HG03460 (cell line): ENCODE measurements around the gene SHANK3.

ENCODE experiments used
- ATAC-seq: cut with Tn5 transposase; IDR thresholded peaks from one replicate; pipeline ENCODE4 v1.9.1; 2021; ENCODE audit not compliant: unreplicated experiment

Gene SHANK3

DNA sequence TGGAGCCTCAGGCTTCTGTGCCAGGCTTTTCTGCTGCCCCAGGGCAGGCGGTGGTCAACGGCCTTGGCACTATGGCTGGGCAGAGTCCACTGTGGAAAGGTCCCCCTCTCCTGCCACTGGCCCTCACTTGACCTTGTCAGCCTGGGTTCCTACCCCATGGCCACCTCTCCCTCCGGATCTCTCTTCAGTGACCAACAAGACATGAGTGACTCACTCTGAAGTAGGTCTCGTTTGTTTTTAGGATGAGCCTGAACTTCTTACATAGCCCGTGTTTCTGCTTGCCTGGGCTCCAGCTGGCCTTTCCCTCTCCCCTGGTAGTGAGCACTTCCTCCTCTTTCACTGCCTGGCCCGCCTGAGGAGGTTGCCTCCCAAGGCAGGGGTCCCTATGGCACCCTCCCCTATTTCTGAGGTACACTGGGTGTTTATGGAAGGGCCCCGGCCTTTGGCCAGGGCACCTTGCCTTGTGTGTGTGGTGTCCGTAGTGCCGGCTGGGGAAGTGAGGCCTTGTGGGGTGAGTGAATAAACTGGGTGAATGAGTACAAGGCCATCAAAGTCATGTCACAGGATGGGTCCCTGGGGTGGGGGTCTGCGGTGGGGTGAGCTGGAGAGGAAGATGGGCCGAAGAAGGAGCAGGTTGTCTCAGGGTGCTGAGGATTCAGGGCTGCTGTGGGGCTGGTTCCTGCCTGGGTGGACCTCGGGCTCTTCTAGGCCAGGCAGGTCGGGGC, 5.0 kb downstream of the SHANK3 start:
- no peak for ATAC-seq

- no peak for ATAC-seq
Observed at GRCh38 chr22:50678218-50678650, 5.6 kb downstream of the SHANK3 start.

- no peak for ATAC-seq
Observed at GRCh38 chr22:50678651-50679521, 6.3 kb downstream of the SHANK3 start.

DNA sequence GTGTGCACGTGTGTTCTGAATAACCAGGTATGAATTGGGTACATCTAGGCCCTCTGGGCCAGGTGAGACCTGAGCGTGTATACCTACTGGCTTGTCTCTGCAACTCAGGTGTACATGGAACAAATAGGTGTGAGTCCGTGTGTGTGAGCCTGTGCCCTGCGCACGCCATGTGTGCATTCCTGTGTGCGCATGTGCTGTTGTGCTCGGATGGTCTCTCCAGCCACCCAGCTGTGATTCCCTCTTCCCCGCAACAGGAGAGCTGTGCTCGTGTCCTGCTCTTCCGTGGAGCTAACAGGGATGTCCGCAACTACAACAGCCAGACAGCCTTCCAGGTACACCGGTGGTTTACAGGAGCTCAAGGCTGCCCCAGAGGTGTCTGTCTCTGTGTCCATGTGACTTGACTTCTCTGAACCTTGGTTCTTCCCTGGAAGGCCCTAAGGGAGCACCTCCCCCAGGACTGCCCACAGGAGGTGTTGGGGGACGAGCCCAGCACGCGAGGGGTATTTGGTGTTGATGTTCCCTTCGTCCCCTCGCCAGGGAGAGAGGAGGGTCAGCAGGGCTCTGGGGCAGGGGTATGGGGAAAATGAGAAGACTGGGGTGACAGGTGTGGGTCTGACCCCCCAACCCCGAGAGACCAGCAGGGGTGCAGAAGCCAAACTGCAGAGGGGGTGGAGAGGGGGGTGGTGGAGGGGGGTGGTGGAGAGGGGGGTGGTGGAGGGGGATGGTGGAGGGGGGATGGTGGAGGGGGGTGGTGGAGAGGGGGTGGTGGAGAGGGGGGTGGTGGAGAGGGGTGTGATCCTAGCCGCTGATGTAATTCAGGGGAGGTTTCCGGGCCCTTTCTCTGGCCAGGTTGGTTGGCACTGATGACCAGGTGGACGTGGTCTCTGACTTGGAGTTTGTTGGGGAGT, 10.7 kb downstream of the SHANK3 start:
- ATAC-seq = no peak

DNA sequence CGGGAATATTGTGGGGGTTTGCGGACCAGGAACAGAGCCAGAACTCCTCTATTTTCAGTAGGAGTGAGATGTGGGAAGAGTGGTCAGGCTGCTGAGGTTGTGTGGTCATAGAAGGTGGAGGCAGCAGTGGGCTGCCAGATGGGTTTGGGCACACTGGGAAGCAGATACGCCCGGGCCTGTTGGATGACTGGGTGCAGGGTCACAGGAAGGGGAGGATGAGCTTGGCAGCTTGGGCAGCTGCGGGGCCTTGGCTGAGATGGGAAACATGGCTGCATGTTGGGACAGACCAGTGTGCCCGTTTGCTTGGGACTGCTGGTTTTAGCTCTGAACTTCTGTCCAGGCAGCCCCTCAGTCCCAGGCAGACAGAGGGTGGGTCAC, 11.4 kb downstream of the SHANK3 start:
- no peak for ATAC-seq

DNA sequence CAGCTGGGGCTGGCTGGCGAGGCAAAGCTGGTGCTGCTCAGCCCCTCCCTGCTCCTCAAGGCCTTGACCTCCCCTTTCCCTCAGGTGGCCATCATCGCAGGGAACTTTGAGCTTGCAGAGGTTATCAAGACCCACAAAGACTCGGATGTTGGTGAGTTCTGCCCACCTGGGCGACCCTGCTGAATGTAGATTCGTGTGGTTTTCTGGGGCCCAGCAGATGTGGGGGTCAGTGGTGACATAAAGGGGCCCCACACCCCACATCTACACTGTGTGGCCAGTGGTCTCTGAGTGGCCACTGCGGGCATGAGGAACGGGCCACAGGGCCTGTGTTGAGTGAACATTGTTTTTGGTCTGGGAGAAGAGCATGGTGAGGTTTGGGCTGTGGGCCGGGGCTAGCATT, 11.9 kb downstream of the SHANK3 start:
- ATAC-seq = no peak

DNA sequence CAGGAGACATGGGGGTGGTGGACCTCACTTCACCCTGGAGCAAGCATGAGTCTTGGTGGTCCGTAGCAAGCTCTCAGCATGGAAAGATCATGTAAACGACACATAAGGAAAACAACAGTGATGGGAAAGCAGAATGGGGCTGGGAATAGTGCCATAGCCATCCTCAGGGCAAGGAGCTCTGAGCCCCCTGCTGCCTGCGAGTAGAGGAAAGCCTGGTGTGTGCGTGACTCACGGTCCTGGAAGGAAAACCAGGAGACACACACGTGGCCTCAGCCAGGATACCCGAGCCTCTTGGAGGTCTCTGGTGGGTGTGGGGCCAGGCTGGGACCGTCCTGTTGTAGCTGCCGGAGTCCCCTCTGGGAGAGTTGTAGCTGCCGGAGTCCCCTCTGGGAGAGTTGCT, 12.4 kb downstream of the SHANK3 start:
- no peak for ATAC-seq

GRCh38 chr22:50686794-50687193, 14.2 kb downstream of the SHANK3 start:
- no peak for ATAC-seq

DNA sequence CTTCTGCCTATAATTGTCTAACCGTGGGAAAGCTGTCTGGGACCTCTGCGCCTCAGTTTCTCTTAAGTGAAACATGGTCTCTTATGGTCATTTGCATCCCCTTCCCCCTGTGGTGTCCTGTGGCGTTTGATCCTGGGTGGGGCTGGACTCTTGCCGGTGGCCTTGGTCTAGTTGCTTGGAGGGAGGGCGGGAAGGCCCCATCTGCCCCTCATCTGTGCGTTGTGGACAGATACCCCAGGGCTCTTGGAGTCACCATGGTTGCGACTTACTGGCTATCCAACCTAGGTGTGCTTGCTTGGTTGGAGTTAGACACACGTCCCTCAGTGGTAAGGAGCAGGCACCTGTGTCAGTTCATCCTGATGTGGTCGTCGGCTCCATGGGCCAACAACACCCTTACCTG, 15.2 kb downstream of the SHANK3 start:
- no peak for ATAC-seq

DNA sequence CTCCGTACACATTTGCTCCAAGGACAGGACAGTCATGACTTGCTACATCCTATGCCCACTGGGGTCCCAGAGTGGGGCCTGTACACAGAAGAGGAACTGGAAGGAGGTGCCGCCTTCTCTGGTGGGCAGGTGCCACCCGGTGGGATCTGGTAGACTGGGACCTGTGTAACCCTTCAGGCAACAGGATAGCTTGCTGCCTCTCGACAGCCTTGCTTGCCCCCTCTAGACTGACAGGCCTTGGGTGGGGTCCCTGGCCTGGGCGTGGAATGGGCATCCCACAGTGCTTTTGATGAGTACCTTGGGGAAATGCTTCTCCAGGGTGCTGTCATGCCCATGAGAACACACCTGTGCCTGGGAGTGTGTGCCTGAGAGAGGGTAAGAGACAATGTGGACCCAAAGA, 15.8 kb downstream of the SHANK3 start:
- no peak for ATAC-seq

GRCh38 chr22:50691521-50691920, 18.9 kb downstream of the SHANK3 start:
- no peak for ATAC-seq

GRCh38 chr22:50693462-50693861, 20.8 kb downstream of the SHANK3 start:
- ATAC-seq = no peak

- no peak for ATAC-seq
Observed at GRCh38 chr22:50694099-50694605, 21.5 kb downstream of the SHANK3 start.

GRCh38 chr22:50694766-50695420, 22.3 kb downstream of the SHANK3 start:
- no peak for ATAC-seq

DNA sequence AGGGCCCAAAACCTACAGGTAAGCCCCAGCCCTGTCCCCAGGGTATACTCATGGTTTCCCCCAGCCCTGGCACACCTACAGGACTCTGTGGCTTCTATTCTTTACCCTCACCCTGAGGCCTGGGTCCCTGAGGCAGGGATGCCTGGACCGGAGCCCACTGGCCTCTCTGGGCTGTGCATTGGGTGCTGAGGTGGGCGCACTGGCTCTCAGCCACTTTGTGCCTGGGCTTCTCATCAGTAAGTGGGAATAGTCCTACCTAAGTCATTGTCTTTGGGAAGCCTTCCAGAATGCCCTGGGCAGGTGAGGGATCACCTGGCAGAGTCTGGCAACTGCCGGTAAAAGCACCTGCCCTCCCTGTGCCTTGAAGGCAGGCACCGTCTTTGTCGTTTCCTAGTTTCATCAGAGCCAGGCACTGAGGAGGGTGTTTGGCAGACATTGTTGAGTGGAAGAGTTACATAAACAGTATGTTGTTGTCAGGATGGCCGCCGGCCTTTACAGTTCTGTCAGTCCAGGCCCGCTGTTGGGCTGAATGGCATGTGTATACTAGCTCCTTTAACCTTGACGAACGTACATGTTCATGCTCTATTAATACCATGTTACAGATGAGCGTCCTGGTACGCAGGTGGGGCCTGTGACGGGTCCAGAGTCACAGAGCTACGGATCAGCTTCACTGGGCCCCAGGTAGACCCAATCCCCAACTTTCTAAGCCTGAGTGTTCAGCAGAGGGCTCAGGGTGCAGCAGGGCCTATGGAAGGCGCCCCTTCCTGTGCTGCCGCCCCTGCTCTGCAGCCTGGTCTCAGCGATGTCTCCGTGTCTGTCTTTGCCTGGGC, 23.0 kb downstream of the SHANK3 start:
- ATAC-seq = no peak

GRCh38 chr22:50696251-50696798, 23.7 kb downstream of the SHANK3 start:
- ATAC-seq = no peak

DNA sequence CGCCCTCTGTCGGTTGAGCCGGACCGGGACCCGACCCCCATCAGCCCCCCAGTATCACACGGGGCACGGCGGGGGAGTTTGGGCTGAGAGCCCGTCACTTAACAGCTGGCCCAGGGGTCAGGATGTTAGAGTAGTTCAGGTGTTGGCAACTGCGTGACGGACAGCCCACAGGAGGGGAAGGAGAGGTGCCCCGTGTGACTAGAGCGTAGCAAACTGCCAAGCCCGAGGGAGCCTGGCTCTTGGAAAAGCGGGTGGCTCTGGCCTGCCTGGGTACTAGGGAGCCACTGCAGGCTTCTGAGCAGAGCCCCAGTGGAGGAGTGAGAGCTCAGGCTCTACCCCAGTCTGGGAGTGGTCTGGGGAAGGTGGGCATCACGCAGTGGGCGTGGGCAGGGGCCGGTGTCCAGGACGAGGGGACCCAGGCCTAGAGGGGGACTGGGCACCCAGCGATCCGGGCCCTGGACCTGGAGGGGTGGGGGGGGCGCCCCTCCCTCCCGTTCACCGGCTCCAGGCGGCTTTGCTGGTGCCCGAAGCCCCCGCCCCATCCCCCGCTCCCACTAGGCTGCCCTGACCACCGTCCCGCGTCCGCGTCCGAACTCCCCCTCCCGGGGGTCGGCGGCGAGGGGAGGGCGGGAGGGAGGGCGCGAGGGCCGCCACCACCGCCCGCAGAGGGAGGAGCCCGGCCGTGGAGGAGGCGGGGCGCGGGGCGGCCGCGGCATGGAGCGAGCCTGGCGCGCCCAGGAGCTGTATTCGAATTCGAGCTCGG, 24.4 kb downstream of the SHANK3 start:
- ATAC-seq = no peak

DNA sequence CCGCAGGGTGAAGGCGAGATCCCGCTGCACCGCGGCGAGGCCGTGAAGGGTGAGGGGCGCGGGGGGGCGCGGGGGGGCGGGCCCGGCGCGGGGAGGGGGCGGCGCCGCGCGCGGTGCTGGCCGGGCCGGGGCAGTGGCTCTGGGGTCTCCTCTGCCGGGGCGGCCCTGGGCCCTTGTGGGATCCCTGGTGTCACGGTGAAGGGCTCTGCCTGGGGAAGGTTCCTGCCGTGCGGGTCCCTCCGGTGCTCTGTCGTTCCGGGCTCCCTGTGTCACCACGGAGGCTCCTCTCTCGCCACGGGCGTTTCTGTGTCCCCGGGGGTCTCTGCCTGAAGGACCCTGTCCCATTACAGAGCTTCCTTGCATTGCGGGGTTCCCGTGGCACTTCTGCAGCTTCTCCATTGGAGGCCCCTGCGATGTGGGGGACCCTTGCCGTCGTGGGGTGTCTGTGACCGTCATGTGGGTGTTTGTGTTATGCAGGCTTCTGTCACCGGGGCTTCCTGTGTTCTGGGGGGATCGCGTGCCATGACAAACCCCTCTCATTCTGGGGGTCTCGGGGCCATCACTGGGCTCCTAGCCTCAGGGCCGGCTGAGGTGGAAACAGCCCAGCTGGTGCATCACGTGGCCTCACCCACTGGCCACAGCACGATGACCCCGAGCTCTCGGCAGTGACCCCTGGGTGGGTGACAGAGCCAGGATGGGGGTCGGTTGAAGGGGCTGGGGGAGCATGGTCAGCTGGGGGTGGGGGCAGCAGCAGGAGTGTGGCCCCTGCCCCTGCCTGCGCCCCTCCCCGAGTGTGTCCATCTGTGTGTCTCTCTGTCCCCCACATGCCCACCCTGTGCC, 25.3 kb downstream of the SHANK3 start:
- no peak for ATAC-seq
